Measurements from ENCODE around the gene SLC6A6. TPM values are rescaled to one million over a fixed set of nuclear protein-coding genes. Genes with fewer than 3 reads are reported as not detected.

Gene SLC6A6
- total and polyA plus RNA-seq, 2 experiments from 2014 or later = 27.5 to 150 TPM

GRCh38 chr3:14446988-14447570 lies 44.7 kb downstream of the SLC6A6 start:
- Histone ChIP-seq H2AFZ (no peak overlapping the region), H4K20me1 (replicated peaks; ENCODE audit: insufficient read depth) (peaks cover 18% of the 10 kb centered on the region), H3K36me3 (ENCODE audit: insufficient read depth) (peaks cover 50% of the 10 kb centered on the region), H3K4me3 (no peak overlapping the region), H3K27ac (ENCODE audit: low read depth) (no peak overlapping the region), H3K79me2 (replicated peaks; ENCODE audit: insufficient read depth) (peaks cover 11% of the 10 kb centered on the region), H3K4me2 (no peak overlapping the region), H3K27me3 (ENCODE audit: insufficient read depth) (no peaks in the 10 kb centered on the region), H3F3A (replicated peaks; ENCODE audit: low read depth) (no peaks in the 10 kb centered on the region), H3K9me2 (ENCODE audit: insufficient read depth) (no peaks in the 10 kb centered on the region), H3K4me1 (ENCODE audit: insufficient read depth) (no peaks in the 10 kb centered on the region)
- no peak overlapping the region for H3K4me3 Mint-ChIP-seq
- peaks cover 2% of the 10 kb centered on the region for H3K27me3 Mint-ChIP-seq (ENCODE audit: insufficient read depth, low read depth, poor library complexity)
- H3K36me3 Mint-ChIP-seq (ENCODE audit: low read depth) = peaks cover 78% of the 10 kb centered on the region
- no peak for TF ChIP-seq CTCF (conservative IDR thresholded peaks at IDR 0.05; ENCODE audit: low read depth in 2 of 2)
- TF ChIP-seq ZNF331 (CRISPR knock-in tag; IDR thresholded peaks at IDR 0.05; ENCODE audit: low read depth) = no peak
- no peak for TF ChIP-seq ETS1 (IDR thresholded peaks at IDR 0.05)
- no peak for TF ChIP-seq JUNB (IDR thresholded peaks at IDR 0.05; ENCODE audit: unreplicated experiment)
- TF ChIP-seq REST (IDR thresholded peaks at IDR 0.05; ENCODE audit: unreplicated experiment) = no peak
- TF ChIP-seq NANOG (IDR thresholded peaks at IDR 0.05; ENCODE audit: borderline replicate concordance) = no peak
- TF ChIP-seq CREB1 (CRISPR knock-in tag; IDR thresholded peaks at IDR 0.05; ENCODE audit: low read depth) = no peak
- no peak for TF ChIP-seq EZH2phosphoT487 (IDR thresholded peaks at IDR 0.05; ENCODE audit: unreplicated experiment)
- no peak for TF ChIP-seq ZNF114 (CRISPR knock-in tag; IDR thresholded peaks at IDR 0.05)
- TF ChIP-seq POLR2AphosphoS5 (IDR thresholded peaks at IDR 0.05; ENCODE audit: low read depth) = no peak
- TF ChIP-seq ZNF462 (CRISPR knock-in tag; IDR thresholded peaks at IDR 0.05) = no peak
- TF ChIP-seq EZH2 (IDR thresholded peaks at IDR 0.05; ENCODE audit: low read depth, unreplicated experiment) = no peak
- TF ChIP-seq STAT1 (IDR thresholded peaks at IDR 0.05; ENCODE audit: unreplicated experiment) = no peak
- H3K4me1 Mint-ChIP-seq = no peaks in the 10 kb centered on the region
- DNase-seq (ENCODE audit: low spot score) (no peak), ATAC-seq (no peak)
- H3K9me3 Mint-ChIP-seq = no peaks in the 10 kb centered on the region
- no peak overlapping the region for H3K27ac Mint-ChIP-seq

Data from GM23338 (cell line).